ACHN (cell line): ENCODE data around the gene ABCA7.

ENCODE experiments used
- DNase-seq: peaks from one replicate; pipeline ENCODE4 v3.0.0-alpha.2; 2015
- in situ Hi-C: cut with HindIII; loops from 2 replicates; pipeline ENCODE4 v1.10.0; 2017; ENCODE audit warnings: low sequenced_read_pairs, low pct_ligation_motif_present, low pct_unique_long_range_greater_than_20kb

Gene ABCA7

GRCh38 chr19:1039646-1040475 lies at the start of gene ABCA7:
Gene ABCA7 (plus strand): TSS chr19:1040107. CDS start chr19:1041362, 1,255 bp downstream.
- in situ Hi-C loops = no loop called here

GRCh38 chr19:990119-990571 lies 49.8 kb upstream of the ABCA7 start:
- in situ Hi-C loops = no loop called here

More at GRCh38 chr19:1039646-1040475, at the start of gene ABCA7:
- peak; percentile 96 for DNase-seq

GRCh38 chr19:990746-991145 lies 49.2 kb upstream of the ABCA7 start:
- no peak for DNase-seq
- in situ Hi-C loops = no loop called here

More at GRCh38 chr19:990119-990571, 49.8 kb upstream of the ABCA7 start:
- no peak for DNase-seq

GRCh38 chr19:991174-991931 lies 48.6 kb upstream of the ABCA7 start:
- in situ Hi-C loops = no loop called here
- DNase-seq = no peak

GRCh38 chr19:991932-992669 lies 47.8 kb upstream of the ABCA7 start:
- in situ Hi-C loops = no loop called here

DNA sequence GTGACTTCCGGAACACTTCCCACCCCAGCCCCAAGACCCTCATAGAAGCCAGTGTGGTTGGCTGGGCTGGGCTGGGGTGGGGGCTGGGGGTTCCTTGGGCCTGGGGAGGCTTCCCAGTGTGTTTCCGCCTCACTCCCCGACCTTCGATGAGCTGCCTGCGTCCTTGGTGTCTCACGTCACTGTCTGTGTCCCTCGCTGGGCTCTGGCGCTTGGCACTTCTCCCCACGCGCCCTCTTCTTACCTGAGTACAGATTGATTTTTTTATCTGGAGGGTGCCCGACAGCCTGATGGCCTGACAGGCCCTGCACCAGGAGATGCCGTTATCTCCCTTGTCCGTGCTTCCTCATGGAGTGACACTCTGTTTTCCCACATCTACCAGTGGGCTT lies 47.2 kb upstream of the ABCA7 start:
- in situ Hi-C loops = no loop called here
- DNase-seq = no peak

More at GRCh38 chr19:991932-992669, 47.8 kb upstream of the ABCA7 start:
- DNase-seq = no peak

DNA sequence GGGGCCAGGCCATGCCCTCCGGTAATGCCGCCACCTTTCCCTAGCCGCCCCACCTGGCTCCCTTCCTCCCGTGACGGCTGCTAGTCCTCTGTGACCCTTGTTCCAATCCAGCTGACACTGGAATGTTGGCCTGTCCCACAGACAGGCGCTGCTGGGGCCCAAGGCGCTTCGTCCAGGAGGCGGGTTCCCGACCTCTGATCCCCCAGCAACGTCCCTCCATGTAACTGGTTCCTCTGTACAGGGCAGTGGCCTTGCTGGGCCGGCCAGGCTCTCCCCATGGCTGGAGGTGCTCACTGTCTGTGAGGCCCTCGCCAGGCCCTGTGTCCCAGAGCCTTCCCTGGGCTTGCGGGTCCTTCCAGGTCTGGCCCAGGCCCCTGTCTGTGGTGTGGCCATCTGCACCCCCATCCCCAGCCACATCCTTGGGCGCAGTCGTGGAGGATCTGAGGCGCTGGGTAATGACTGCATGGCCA lies 46.5 kb upstream of the ABCA7 start:
- in situ Hi-C loops = no loop called here
- DNase-seq = no peak

DNA sequence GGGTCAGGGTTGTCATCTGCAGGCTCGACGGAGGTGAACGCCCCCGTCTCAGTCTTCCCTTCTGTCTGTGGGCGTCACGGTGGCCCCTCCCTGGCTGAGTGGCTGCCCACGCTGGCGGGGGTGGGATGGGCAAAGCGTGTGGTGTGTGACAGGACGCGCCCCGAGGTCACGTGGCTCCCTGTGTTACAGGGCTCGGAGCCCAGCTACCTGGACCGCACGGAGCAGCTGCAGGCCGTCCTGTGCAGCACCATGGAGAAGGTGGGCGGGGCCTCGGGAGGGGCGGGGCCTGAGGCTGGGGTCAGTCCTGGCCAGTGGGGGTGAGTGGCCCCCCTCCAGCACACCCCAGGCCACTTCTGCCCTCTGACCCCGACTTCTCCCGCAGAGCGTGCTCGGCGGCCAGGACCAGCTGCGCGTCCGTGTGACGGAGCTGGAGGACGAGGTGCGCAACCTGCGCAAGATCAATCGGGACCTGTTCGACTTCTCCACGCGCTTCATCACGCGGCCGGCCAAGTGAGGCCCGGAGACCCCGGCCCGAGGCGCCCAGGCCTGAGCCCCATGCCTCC lies 46.0 kb upstream of the ABCA7 start:
- no peak for DNase-seq
- in situ Hi-C loops = no loop called here

GRCh38 chr19:994516-994915 lies 45.4 kb upstream of the ABCA7 start:
- in situ Hi-C loops = no loop called here
- no peak for DNase-seq

DNA sequence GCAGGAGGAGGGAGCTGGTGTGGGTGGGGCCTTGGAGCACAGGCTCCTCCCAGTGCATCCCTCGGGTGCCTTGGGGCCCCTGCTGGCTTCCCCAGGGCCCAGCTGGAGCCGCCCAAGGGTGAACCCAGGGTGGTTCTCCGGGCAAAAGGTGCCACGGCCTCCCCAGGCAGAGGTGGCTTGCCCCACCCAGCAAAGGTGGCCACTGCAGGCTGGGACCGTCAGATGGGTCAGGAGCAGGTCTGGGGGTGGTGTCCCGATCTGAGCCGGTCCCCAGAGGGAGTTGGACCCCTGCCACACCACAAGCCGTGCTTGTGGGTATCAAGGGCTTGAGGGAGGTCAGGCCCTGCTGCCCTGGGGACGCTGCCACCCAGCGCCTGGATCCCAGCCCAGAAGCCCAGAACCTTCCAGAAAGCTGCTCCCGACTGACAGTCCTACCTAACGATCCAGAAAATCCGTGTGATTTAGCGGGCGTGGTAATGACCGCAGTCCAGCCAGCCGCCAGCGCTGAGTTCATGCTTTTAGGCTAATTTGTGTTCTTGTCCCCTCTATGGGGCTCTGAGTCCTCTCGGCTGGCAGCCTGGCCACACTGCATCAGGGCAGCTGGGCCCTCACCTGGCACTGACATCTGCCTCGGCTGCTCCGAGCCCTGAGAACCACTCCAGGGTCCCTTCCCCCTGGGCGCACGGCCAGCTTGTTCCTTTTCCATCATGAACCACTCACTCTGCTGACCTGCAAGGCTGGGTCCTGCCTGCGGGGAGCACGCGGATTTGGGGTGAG lies 44.7 kb upstream of the ABCA7 start:
- DNase-seq = peak; percentile 86
- in situ Hi-C loops = no loop called here

DNA sequence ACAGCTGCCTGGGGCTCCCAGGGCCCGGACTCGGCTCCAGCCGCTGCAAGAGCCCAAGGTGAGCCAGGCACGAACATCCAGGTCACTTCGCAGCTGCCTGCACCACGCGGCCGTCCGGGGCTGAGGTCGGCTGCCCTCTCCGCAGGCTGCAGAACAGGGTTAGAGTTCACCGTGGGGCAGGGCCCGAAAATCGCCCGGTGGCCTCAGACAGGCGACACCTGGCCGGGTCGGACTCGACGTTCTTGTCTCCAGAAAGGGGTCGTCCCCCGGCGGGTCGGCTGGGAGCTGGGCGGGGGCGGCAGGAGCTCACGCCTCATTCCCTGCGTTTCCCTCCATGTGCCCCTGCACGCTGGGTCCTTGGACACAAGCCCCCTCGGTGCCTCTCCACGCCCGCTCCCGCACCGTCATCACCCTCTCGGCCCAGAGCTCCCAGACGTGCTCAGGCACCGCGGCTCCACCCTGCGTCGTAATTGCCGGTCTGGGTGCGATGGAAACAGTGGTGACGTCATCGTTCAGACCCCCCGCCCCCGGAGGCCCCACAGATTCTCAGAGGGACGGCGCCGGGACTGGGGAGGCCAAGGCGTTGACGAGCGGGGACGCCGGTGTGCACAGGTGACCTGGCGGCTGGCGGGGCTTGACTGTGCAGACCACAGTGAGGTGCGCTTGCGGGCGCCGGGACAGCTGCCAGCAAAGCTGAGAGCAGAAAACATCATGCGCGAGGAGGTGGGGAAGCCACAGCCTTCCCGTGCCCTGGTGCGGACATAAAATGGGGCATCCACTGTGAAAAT lies 43.7 kb upstream of the ABCA7 start:
- in situ Hi-C loops = no loop called here
- DNase-seq = no peak

DNA sequence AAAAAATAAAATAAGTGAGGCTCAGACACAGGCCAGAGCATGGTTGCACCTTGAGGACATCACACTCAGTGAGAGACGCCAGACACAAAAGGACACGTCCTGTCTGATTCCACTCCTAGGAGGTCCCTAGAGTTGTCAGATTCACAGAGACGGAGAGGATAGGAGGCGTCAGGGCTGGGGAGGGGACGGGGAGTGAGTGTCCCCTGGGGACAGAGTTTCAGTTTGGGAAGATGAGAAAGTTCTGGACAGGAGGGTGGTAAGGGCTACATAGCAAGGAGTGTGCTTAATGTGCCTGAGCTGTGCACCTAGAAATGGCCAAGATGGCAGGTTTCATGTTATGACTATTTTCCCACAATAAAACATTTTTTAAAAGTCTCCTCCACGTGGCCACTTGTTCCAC lies 41.8 kb upstream of the ABCA7 start:
- in situ Hi-C loops = no loop called here
- no peak for DNase-seq

GRCh38 chr19:999379-999719 lies 40.6 kb upstream of the ABCA7 start:
- DNase-seq = no peak
- in situ Hi-C loops = no loop called here

- DNase-seq = peak; percentile 60
Measured at GRCh38 chr19:1000095-1000494, 39.8 kb upstream of the ABCA7 start, which contains the start of gene GRIN3B. Gene GRIN3B (plus strand): TSS chr19:1000419. CDS start chr19:1000438, 19 bp downstream.

GRCh38 chr19:1000591-1001537 lies 39.0 kb upstream of the ABCA7 start:
- no peak for DNase-seq
- in situ Hi-C loops = no loop called here

More at GRCh38 chr19:1000095-1000494, 39.8 kb upstream of the ABCA7 start, which contains the start of gene GRIN3B:
- in situ Hi-C loops = no loop called here

- in situ Hi-C loops = no loop called here
- peak; percentile 31 for DNase-seq
Measured at GRCh38 chr19:1001538-1002166, 38.3 kb upstream of the ABCA7 start.
